B cell (primary cell): ENCODE measurements around the gene CD81.

Experiments
- EZH2 ChIP-seq: IDR thresholded peaks from 2 replicates; pipeline ENCODE4 v1.6.1; 2012; ENCODE audit warnings: borderline replicate concordance, low read depth, mild to moderate bottlenecking, moderate library complexity, low read length; ENCODE audit not compliant: insufficient read depth, poor library complexity, severe bottlenecking
- TF ChIP-seq, protein P1 (sequence below): fragments of 200-600 bp; IDR thresholded peaks from one replicate; pipeline ENCODE4 v1.8.0; 2022; ENCODE audit warnings: antibody characterized with exemption, mild to moderate bottlenecking

- TF ChIP-seq, protein P1, sequence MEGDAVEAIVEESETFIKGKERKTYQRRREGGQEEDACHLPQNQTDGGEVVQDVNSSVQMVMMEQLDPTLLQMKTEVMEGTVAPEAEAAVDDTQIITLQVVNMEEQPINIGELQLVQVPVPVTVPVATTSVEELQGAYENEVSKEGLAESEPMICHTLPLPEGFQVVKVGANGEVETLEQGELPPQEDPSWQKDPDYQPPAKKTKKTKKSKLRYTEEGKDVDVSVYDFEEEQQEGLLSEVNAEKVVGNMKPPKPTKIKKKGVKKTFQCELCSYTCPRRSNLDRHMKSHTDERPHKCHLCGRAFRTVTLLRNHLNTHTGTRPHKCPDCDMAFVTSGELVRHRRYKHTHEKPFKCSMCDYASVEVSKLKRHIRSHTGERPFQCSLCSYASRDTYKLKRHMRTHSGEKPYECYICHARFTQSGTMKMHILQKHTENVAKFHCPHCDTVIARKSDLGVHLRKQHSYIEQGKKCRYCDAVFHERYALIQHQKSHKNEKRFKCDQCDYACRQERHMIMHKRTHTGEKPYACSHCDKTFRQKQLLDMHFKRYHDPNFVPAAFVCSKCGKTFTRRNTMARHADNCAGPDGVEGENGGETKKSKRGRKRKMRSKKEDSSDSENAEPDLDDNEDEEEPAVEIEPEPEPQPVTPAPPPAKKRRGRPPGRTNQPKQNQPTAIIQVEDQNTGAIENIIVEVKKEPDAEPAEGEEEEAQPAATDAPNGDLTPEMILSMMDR, result no peak
- no peak for TF ChIP-seq EZH2
These were observed 23.8 kb downstream of the CD81 start for GRCh38 chr11:2400762-2401435.
